CD4-positive, alpha-beta T cell treated with Interleukin-10 for 1 hour (primary cell): ENCODE measurements around the gene NLRP11.

Source experiments
- DNase-seq: peaks from one replicate; pipeline ENCODE4 v3.0.0-alpha.2; 2020

The NLRP11 gene

GRCh38 chr19:55831846-55832245 lies at the start of gene NLRP11:
Gene NLRP11 (minus strand): TSS chr19:55831999. CDS start chr19:55818174, 13,825 bp downstream.
- no peak for DNase-seq

- no peak for DNase-seq
These were observed 45.4 kb upstream of the NLRP11 start for GRCh38 chr19:55877211-55877610.

- no peak for DNase-seq
These were observed 38.9 kb upstream of the NLRP11 start for GRCh38 chr19:55870736-55871135.

GRCh38 chr19:55867101-55867500 lies 35.3 kb upstream of the NLRP11 start:
- DNase-seq = no peak

- DNase-seq = no peak
These were observed 34.7 kb upstream of the NLRP11 start for GRCh38 chr19:55866521-55866920.

- DNase-seq = no peak
These were observed 27.2 kb upstream of the NLRP11 start for GRCh38 chr19:55858969-55859368.

GRCh38 chr19:55858401-55858800 lies 26.6 kb upstream of the NLRP11 start:
- DNase-seq = no peak

- DNase-seq = no peak
These were observed 26.2 kb upstream of the NLRP11 start for GRCh38 chr19:55857974-55858373.

GRCh38 chr19:55857149-55857548 lies 25.4 kb upstream of the NLRP11 start:
- no peak for DNase-seq

GRCh38 chr19:55855160-55855559 lies 23.4 kb upstream of the NLRP11 start:
- DNase-seq = no peak

GRCh38 chr19:55838906-55839305 lies 7.1 kb upstream of the NLRP11 start:
- DNase-seq = no peak

GRCh38 chr19:55838251-55838650 lies 6.5 kb upstream of the NLRP11 start:
- no peak for DNase-seq

- DNase-seq = no peak
These were observed 4.5 kb upstream of the NLRP11 start, which contains the start of gene NLRP4 for GRCh38 chr19:55836340-55836739. Gene NLRP4 (plus strand): TSS chr19:55836540. CDS start chr19:55852081, 15,541 bp downstream.

GRCh38 chr19:55832676-55833075 lies 877 bp upstream of the NLRP11 start:
- no peak for DNase-seq

GRCh38 chr19:55830656-55831055 lies 1.1 kb downstream of the NLRP11 start:
- no peak for DNase-seq

GRCh38 chr19:55820037-55820436 lies 11.8 kb downstream of the NLRP11 start:
- DNase-seq = no peak

GRCh38 chr19:55813906-55814305 lies 17.9 kb downstream of the NLRP11 start:
- no peak for DNase-seq

GRCh38 chr19:55812449-55812848 lies 19.4 kb downstream of the NLRP11 start:
- DNase-seq = no peak

- DNase-seq = no peak
These were observed 20.5 kb downstream of the NLRP11 start for GRCh38 chr19:55811340-55811739.

- peak; percentile 26 for DNase-seq
These were observed 22.3 kb downstream of the NLRP11 start for GRCh38 chr19:55809381-55810058.

GRCh38 chr19:55802281-55802680 lies 29.5 kb downstream of the NLRP11 start:
- no peak for DNase-seq

GRCh38 chr19:55801416-55801815 lies 30.4 kb downstream of the NLRP11 start:
- DNase-seq = no peak

GRCh38 chr19:55795021-55795420 lies 36.8 kb downstream of the NLRP11 start:
- no peak for DNase-seq

- no peak for DNase-seq
These were observed 50.7 kb downstream of the NLRP11 start for GRCh38 chr19:55781112-55781511.

- DNase-seq = no peak
These were observed 53.5 kb downstream of the NLRP11 start for GRCh38 chr19:55778331-55778730.
